NCI-H1930 (cell line): ENCODE measurements around the gene GAST.
"Not testable (repeated sequence)": the region's sequence is repeated elsewhere in the genome, so short reads cannot be mapped to it uniquely, and the experiment has no call there.

Experiments
- DNase-seq, 2 experiments: peaks; one replicate each; lab custom pipeline; 2025; lab: John Stamatoyannopoulos, UW

Gene GAST

GRCh38 chr17:41683441-41684007 is 28.6 kb upstream of the GAST start:
- DNase-seq, result no peak

- no peak for DNase-seq
These were observed 28.1 kb upstream of the GAST start for GRCh38 chr17:41684035-41684434.

- not testable (repeated sequence) for DNase-seq
These were observed 26.4 kb upstream of the GAST start for GRCh38 chr17:41685753-41686152.

GRCh38 chr17:41686281-41686680 is 25.9 kb upstream of the GAST start:
- DNase-seq, result no peak

GRCh38 chr17:41687828-41688640 is 24.1 kb upstream of the GAST start:
- peak in 1 of 2 experiments; percentile 49 for DNase-seq

GRCh38 chr17:41688641-41689496 is 23.3 kb upstream of the GAST start, which contains the start of gene EIF1:
TSS of gene EIF1 (plus strand) at chr17:41688885. CDS start at chr17:41689039, 154 bp downstream.
- peak; percentile 99 for DNase-seq

GRCh38 chr17:41689497-41690299 is 22.4 kb upstream of the GAST start:
- DNase-seq, result peak in 1 of 2 experiments; percentile 34

GRCh38 chr17:41690497-41690896 is 21.6 kb upstream of the GAST start:
- no peak for DNase-seq

- DNase-seq, result no peak
These were observed 20.9 kb upstream of the GAST start for GRCh38 chr17:41691031-41691777.

GRCh38 chr17:41692722-41693521 is 19.2 kb upstream of the GAST start:
- DNase-seq, result no peak

- no peak for DNase-seq
These were observed 16.9 kb upstream of the GAST start for GRCh38 chr17:41695134-41695661.

- DNase-seq, result peak; percentile 45 to 66
These were observed 16.0 kb upstream of the GAST start for GRCh38 chr17:41695954-41696757.

- no peak for DNase-seq
These were observed 14.8 kb upstream of the GAST start for GRCh38 chr17:41697122-41697962.

- not testable (repeated sequence) for DNase-seq
These were observed 11.3 kb upstream of the GAST start for GRCh38 chr17:41700843-41701242.

- no peak for DNase-seq
These were observed 9.4 kb upstream of the GAST start for GRCh38 chr17:41702712-41703111.

GRCh38 chr17:41705271-41705991 is 6.7 kb upstream of the GAST start:
- no peak for DNase-seq
